ENCODE results near the gene AUTS2. TPM values are rescaled to one million over a fixed set of nuclear protein-coding genes. Genes with fewer than 3 reads are reported as not detected.
A peak's percentile ranks its signal among the peaks of the same experiment; 100 is the strongest.

AUTS2 gene
- total and polyA plus RNA-seq, 2 of the 8 experiments (the other 6 are each of a cell fraction or from before 2014, with no cell fraction given) = 25.9 to 101 TPM

GRCh38 chr7:69787736-69788431 lies 189.6 kb downstream of the AUTS2 start:
- Histone ChIP-seq H4K8ac (ENCODE audit: extremely low read depth, insufficient read depth, low read length) (no peak overlapping the region), H3K4ac (replicated peaks; ENCODE audit: insufficient read length, low read depth, low read length) (no peak overlapping the region), H2BK5ac (ENCODE audit: low read depth, low read length) (no peak overlapping the region), H3K4me2 (ENCODE audit: insufficient read depth in 1 of 2, low read depth in 2 of 2, low read length in 2 of 2) (no peak overlapping the region), H3K36me3 (ENCODE audit: control insufficient read depth in 2 of 4, insufficient read depth in 4 of 4, low read length in 3 of 4) (no peaks in the 10 kb centered on the region), H4K5ac (ENCODE audit: insufficient read length, low read depth, low read length) (no peak overlapping the region), H3K27me3 (replicated peaks in 1 of 4; ENCODE audit: control insufficient read depth in 3 of 4, extremely low read depth in 1 of 4, insufficient read depth in 3 of 4, low read length in 3 of 4) (no peaks in the 10 kb centered on the region; a peak in 1 of 7 replicates), H2BK15ac (ENCODE audit: low read length) (no peak overlapping the region), H4K20me1 (replicated peaks in 1 of 2; ENCODE audit: control insufficient read depth in 1 of 2, insufficient read depth in 2 of 2, low read length in 2 of 2) (no peaks in the 10 kb centered on the region), H3K9me3 (ENCODE audit: insufficient read depth in 2 of 2, low read depth in 1 of 2, low read length in 1 of 2) (0 out of 4 replicates have a peak, but pooled peaks cover 0 to 4% of the 10 kb centered on the region in 2 experiments), H4K91ac (replicated peaks; ENCODE audit: insufficient read length, low read length) (no peak overlapping the region), H2BK12ac (ENCODE audit: low read depth, low read length) (no peak overlapping the region), H2AK5ac (ENCODE audit: low read depth, low read length) (no peak overlapping the region), H3K4me3 (ENCODE audit: extremely low read depth in 1 of 4, insufficient read depth in 2 of 4, low read depth in 3 of 4, low read length in 4 of 4) (no peak overlapping the region), H3K79me1 (ENCODE audit: low read depth, low read length) (no peaks in the 10 kb centered on the region; the same call in 1 of the 2 replicates), H3K56ac (replicated peaks; ENCODE audit: insufficient read length, low read depth, low read length) (no peak overlapping the region), H3K23me2 (ENCODE audit: low read depth, low read length) (no peaks in the 10 kb centered on the region), H3K14ac (ENCODE audit: insufficient read length) (no peak overlapping the region), H2BK20ac (ENCODE audit: low read length) (no peak overlapping the region), H2AFZ (ENCODE audit: low read length) (no peak overlapping the region), H2BK120ac (replicated peaks; ENCODE audit: low read depth, low read length) (no peak overlapping the region), H3K27ac (ENCODE audit: low read depth, low read length) (no peak overlapping the region), H3K4me1 (replicated peaks in 1 of 4; ENCODE audit: control insufficient read depth in 3 of 4, insufficient read depth in 4 of 4, low read length in 3 of 4) (peaks cover 0 to 3% (median 0%) of the 10 kb centered on the region in 4 experiments; a peak in 1 of 7 replicates), H3K23ac (ENCODE audit: insufficient read length) (no peak overlapping the region), H3K79me2 (ENCODE audit: control insufficient read depth in 1 of 2, insufficient read depth in 2 of 2, low read length in 2 of 2) (0 out of 4 replicates have a peak, but pooled peaks cover 0 to 3% of the 10 kb centered on the region in 2 experiments), H3K9ac (replicated peaks in 1 of 4; ENCODE audit: extremely low read depth in 1 of 4, low read depth in 3 of 4, low read length in 3 of 4) (no peak overlapping the region), H3K18ac (ENCODE audit: extremely low read depth, low read length) (no peak overlapping the region)
- CTCF ChIA-PET (ENCODE audit: partially characterized antibody) = interaction anchor here (0.6 to 1.5 kb wide), 4 partner anchors 9 to 215 kb away, joined by 3 to 8 read pairs (median 4); no protein-coding TSS in a partner anchor
- DNase-seq (ENCODE audit: low read depth in 1 of 2, low spot score in 2 of 2) (no peak), FAIRE-seq (no peak)
- POLR2A ChIA-PET (ENCODE audit: partially characterized antibody) = no interaction called here
- TF ChIP-seq JUND (IDR thresholded peaks at IDR 0.05; ENCODE audit: low read length) (no peak), RBBP5 (IDR thresholded peaks at IDR 0.05; ENCODE audit: borderline replicate concordance, low read depth, low read length) (no peak), SRF (IDR thresholded peaks at IDR 0.05; ENCODE audit: low read depth, low read length) (no peak), RAD21 (IDR thresholded peaks at IDR 0.05 in 1 of 2, conservative IDR thresholded peaks at IDR 0.05 in 1 of 2; ENCODE audit: low read depth in 2 of 2, low read length in 2 of 2) (0 out of 4 replicates have a peak, but pooled peaks of 1 of the 2 experiments have one; percentile 2)
- WGBS, 2 experiments (ENCODE audit: extremely low coverage in 1 of 2, insufficient coverage in 1 of 2, insufficient read length in 1 of 2, insufficient replicate concordance in 2 of 2, low coverage in 1 of 2, low lambda C conversion rate in 2 of 2, missing lambda C conversion rate in 1 of 2) = 90% methylated on average over 5 of the region's 5 CpGs; no CpG with 5 or more reads in 1 of the 2 experiments
